CD4-positive, alpha-beta T cell (primary cell): ENCODE data around the gene INPP5A. TPM values are rescaled to one million over a fixed set of nuclear protein-coding genes. Genes with fewer than 3 reads are reported as not detected.

ENCODE experiments used
- ATAC-seq: fragments of 200-7000 bp; cut with Tn5 transposase; one replicate; pipeline ENCODE4 v1.10.0; 2022; ENCODE audit warnings: mild to moderate bottlenecking; ENCODE audit not compliant: poor library complexity
- CTCF ChIA-PET: fragments of 350-600 bp; sonication (Branson Sonifier 250); formaldehyde crosslinking; loops from one replicate; lab custom pipeline; 2021; ENCODE audit warnings: antibody characterized with exemption, inconsistent platforms; lab: Charles Lee
- POLR2A ChIA-PET: fragments of 350-600 bp; sonication (Branson Sonifier 250); formaldehyde crosslinking; loops from one replicate; lab custom pipeline; 2021; ENCODE audit warnings: antibody characterized with exemption, inconsistent platforms; lab: Charles Lee
- DNase-seq, 14 experiments: peaks; one replicate each; pipeline ENCODE4 v3.0.0-alpha.2; 2013 to 2020; ENCODE audit warnings: mixed read lengths in 2 of 14
- H3K27ac ChIP-seq, 2 donors: one replicate each; pipeline versions ENCODE4 v1.5.1 to v1.7.0; 2013; ENCODE audit warnings: low read length in 2 of 2, low read depth in 1 of 2, mild to moderate bottlenecking in 1 of 2
- H3K27me3 ChIP-seq, 2 experiments: 1 replicate in 1 of 2; 2 replicates in 1 of 2; pipeline versions ENCODE4 v1.6.1 to v1.7.0; 2013; ENCODE audit warnings: low read length in 2 of 2, control low read depth in 1 of 2, mild to moderate bottlenecking in 1 of 2, moderate library complexity in 1 of 2; ENCODE audit not compliant: insufficient read depth in 2 of 2, control insufficient read depth in 1 of 2
- H3K36me3 ChIP-seq: one replicate; pipeline ENCODE4 v1.6.1; 2013; ENCODE audit warnings: low read length, control low read depth; ENCODE audit not compliant: insufficient read depth
- H3K4me1 ChIP-seq: one replicate; pipeline ENCODE4 v1.6.1; 2013; ENCODE audit warnings: low read length, control low read depth; ENCODE audit not compliant: insufficient read depth
- H3K4me3 ChIP-seq: one replicate; pipeline ENCODE4 v1.5.1; 2013; ENCODE audit warnings: mild to moderate bottlenecking, low read length, moderate library complexity
- H3K9me3 ChIP-seq, 2 experiments: 1 replicate in 1 of 2; 2 replicates in 1 of 2; pipeline versions ENCODE4 v1.6.1 to v1.7.0; 2013; ENCODE audit warnings: low read length in 2 of 2, mild to moderate bottlenecking in 2 of 2, control low read depth in 1 of 2, moderate library complexity in 1 of 2; ENCODE audit not compliant: control insufficient read depth in 1 of 2, insufficient read depth in 1 of 2
- H3K27ac Mint-ChIP-seq: one replicate; pipeline ENCODE4 v1.8.0; 2020; ENCODE audit warnings: mixed read lengths
- H3K27me3 Mint-ChIP-seq: one replicate; pipeline ENCODE4 v1.8.0; 2021; ENCODE audit warnings: mixed read lengths
- H3K36me3 Mint-ChIP-seq: one replicate; pipeline ENCODE4 v1.8.0; 2021; ENCODE audit warnings: low read depth, mixed read lengths
- H3K4me1 Mint-ChIP-seq: one replicate; pipeline ENCODE4 v1.8.0; 2021; ENCODE audit warnings: low read depth, mixed read lengths
- H3K4me3 Mint-ChIP-seq: one replicate; pipeline ENCODE4 v1.8.0; 2020; ENCODE audit warnings: mild to moderate bottlenecking, mixed read lengths
- H3K9me3 Mint-ChIP-seq: one replicate; pipeline ENCODE4 v1.8.0; 2020; ENCODE audit warnings: mixed read lengths
- CTCF ChIP-seq: fragments of 200-600 bp; IDR thresholded peaks from one replicate; pipeline ENCODE4 v1.8.0; 2022; ENCODE audit warnings: antibody characterized with exemption, mild to moderate bottlenecking
- intact Hi-C, 2 experiments: fragments of 100-400 bp; cut with DNase I in 1 of 2; cut with micrococcal nuclease in 1 of 2; formaldehyde crosslinking; loops; one replicate each; pipeline versions ENCODE4 v1.15.1 to v1.9.0; 2023 to 2025; cut with DNase I, micrococcal nuclease
- total RNA-seq, 174 experiments: library from RNA in 2 of 174; stranded (reverse) in 2 of 174; gene quantifications; one replicate each; pipeline ENCODE4 v1.2.3 and lab custom pipeline; 2021 to 2026

Gene INPP5A
- total RNA-seq, 2 experiments from 2014 or later = 22.0 to 24.8 TPM

GRCh38 chr10:132549371-132549770 lies 11.8 kb downstream of the INPP5A start:
- no peaks in the 10 kb centered on the region for H3K36me3 ChIP-seq
- intact Hi-C loops = no loop called here
- H3K27ac Mint-ChIP-seq = no peak overlapping the region
- no peak for TF ChIP-seq CTCF
- H3K4me1 ChIP-seq = peaks cover 66% of the 10 kb centered on the region
- peak in 2 of 14 experiments; percentile 12 to 16 for DNase-seq
- ChIA-PET CTCF (no interaction called here), POLR2A (no interaction called here)
- peaks cover 43% of the 10 kb centered on the region for H3K4me1 Mint-ChIP-seq
- peaks cover 0 to 5% of the 10 kb centered on the region in 2 experiments for H3K9me3 ChIP-seq
- H3K27me3 Mint-ChIP-seq = no peaks in the 10 kb centered on the region
- H3K36me3 Mint-ChIP-seq = no peaks in the 10 kb centered on the region
- H3K9me3 Mint-ChIP-seq = no peaks in the 10 kb centered on the region
- no peak overlapping the region for H3K27ac ChIP-seq
- peak overlapping the region; percentile 20 for H3K4me3 Mint-ChIP-seq
- H3K4me3 ChIP-seq = no peak overlapping the region
- ATAC-seq = no peak
- no peaks in the 10 kb centered on the region for H3K27me3 ChIP-seq

GRCh38 chr10:132550366-132551092 lies 12.9 kb downstream of the INPP5A start:
- Histone ChIP-seq H3K9me3 (peaks cover 0 to 5% of the 10 kb centered on the region in 2 experiments), H3K4me3 (no peak overlapping the region), H3K36me3 (no peaks in the 10 kb centered on the region), H3K4me1 (peaks cover 67% of the 10 kb centered on the region), H3K27ac (no peak overlapping the region), H3K27me3 (no peaks in the 10 kb centered on the region)
- Mint-ChIP-seq H3K27ac (no peak overlapping the region), H3K4me1 (peaks cover 35% of the 10 kb centered on the region), H3K9me3 (no peaks in the 10 kb centered on the region), H3K27me3 (no peaks in the 10 kb centered on the region), H3K36me3 (no peaks in the 10 kb centered on the region), H3K4me3 (no peak overlapping the region)
- ATAC-seq = no peak
- DNase-seq = peak in 2 of 14 experiments; percentile 11 to 32
- intact Hi-C loops = loop anchor here (2.0 to 5.0 kb wide), 2 partner anchors 14 to 93 kb away; partner anchors contain the start of gene INPP5A (in 1 of the 2)
- POLR2A ChIA-PET = interaction anchor here (1.7 to 2.0 kb wide), 2 partner anchors 11 to 14 kb away, joined by 10 to 11 read pairs; no protein-coding TSS in a partner anchor
- no peak for TF ChIP-seq CTCF
- CTCF ChIA-PET = interaction anchor here (1.1 kb wide), 1 partner anchor 12 kb away, joined by 4 read pairs; no protein-coding TSS in a partner anchor

- peak overlapping the region; percentile 27 for H3K4me3 ChIP-seq
- peak overlapping the region; percentile 80 for H3K27ac Mint-ChIP-seq
- peak in 6 of 14 experiments; percentile 26 to 60 (median 42) for DNase-seq
Measured at GRCh38 chr10:132551093-132551807, 13.7 kb downstream of the INPP5A start.

More at GRCh38 chr10:132551093-132551807, 13.7 kb downstream of the INPP5A start:
- no peaks in the 10 kb centered on the region for H3K36me3 Mint-ChIP-seq
- no peaks in the 10 kb centered on the region for H3K36me3 ChIP-seq
- H3K27me3 Mint-ChIP-seq = no peaks in the 10 kb centered on the region
- H3K9me3 ChIP-seq = peaks cover 0 to 5% of the 10 kb centered on the region in 2 experiments
- intact Hi-C loops = loop anchor here (2.0 to 5.0 kb wide), 2 partner anchors 14 to 94 kb away; partner anchors contain the start of gene INPP5A (in 1 of the 2)
- ChIA-PET POLR2A (interaction anchor here (1.0 to 2.0 kb wide), 4 partner anchors 10 to 104 kb away, joined by 3 to 11 read pairs (median 6); no protein-coding TSS in a partner anchor), CTCF (interaction anchor here (1.1 kb wide), 1 partner anchor 12 kb away, joined by 4 read pairs; no protein-coding TSS in a partner anchor)
- H3K4me1 Mint-ChIP-seq = peaks cover 35% of the 10 kb centered on the region
- no peak overlapping the region for H3K27ac ChIP-seq
- H3K9me3 Mint-ChIP-seq = no peaks in the 10 kb centered on the region
- peaks cover 67% of the 10 kb centered on the region for H3K4me1 ChIP-seq
- H3K27me3 ChIP-seq = no peaks in the 10 kb centered on the region
- H3K4me3 Mint-ChIP-seq = peak overlapping the region; percentile 87
- TF ChIP-seq CTCF = peak; percentile 37
- ATAC-seq = peak; percentile 43
